Ovary (tissue), 9 donors: ENCODE results near the gene GPR183. TPM values are rescaled to one million over a fixed set of nuclear protein-coding genes. Genes with fewer than 3 reads are reported as not detected.

Experiments used
- DNase-seq, 5 donors: peaks; one replicate each; pipeline ENCODE4 v3.0.0-alpha.2; 2019 to 2020
- H3K27ac ChIP-seq, 2 donors: fragments of 200-600 bp; one replicate each; pipeline versions ENCODE4 v1.5.1 to v1.8.0; 2019 to 2022
- H3K27me3 ChIP-seq: fragments of 200-600 bp; one replicate; pipeline ENCODE4 v1.8.0; 2022
- H3K36me3 ChIP-seq: fragments of 200-600 bp; sonication (generic); one replicate; pipeline ENCODE4 v1.5.1; 2019
- H3K4me1 ChIP-seq: one replicate; pipeline ENCODE4 v1.8.1; 2013; ENCODE audit warnings: mild to moderate bottlenecking, moderate library complexity; ENCODE audit not compliant: insufficient read depth
- H3K4me3 ChIP-seq: fragments of 200-600 bp; sonication (generic); one replicate; pipeline ENCODE4 v1.5.1; 2017
- H3K9me3 ChIP-seq, 2 donors: fragments of 200-600 bp in 1 of 2; sonication (generic) in 1 of 2; one replicate each; pipeline versions ENCODE4 v1.5.1 to v1.8.1; 2013 to 2019; ENCODE audit warnings: mild to moderate bottlenecking in 1 of 2, moderate library complexity in 1 of 2
- CTCF ChIP-seq, 3 donors: fragments of 450-650 bp in 2 of 3; fragments of 200-600 bp in 1 of 3; IDR thresholded peaks; one replicate each; pipeline versions ENCODE4 v1.5.1 to v1.8.0; 2016 to 2022; ENCODE audit warnings: antibody characterized with exemption in 3 of 3, mild to moderate bottlenecking in 1 of 3
- EP300 ChIP-seq: sonication (generic); formaldehyde crosslinking; IDR thresholded peaks from one replicate; pipeline ENCODE4 v1.6.1; 2017; ENCODE audit warnings: antibody characterized with exemption
- POLR2A ChIP-seq: fragments of 450-650 bp; IDR thresholded peaks from one replicate; pipeline ENCODE4 v1.6.1; 2017; ENCODE audit warnings: antibody characterized with exemption, mild to moderate bottlenecking, moderate library complexity
- WGBS, 3 donors: extraction: QIAGEN DNeasy Blood & Tissue Kit in 1 of 3; methylation state at CpG; one replicate each; pipeline versions ENCODE4 v1.1.5 to v1.1.7; 2013 to 2017; 5-methylcytosine and 5-hydroxymethylcytosine counted together
- intact Hi-C, 4 donors: fragments of 100-400 bp; cut with DNase I; formaldehyde crosslinking; loops; one replicate each; pipeline versions ENCODE4 v1.11.0 to v1.15.1; 2022 to 2023
- polyA plus RNA-seq, 2 donors: library from polyadenylated mRNA; stranded (reverse); fragments of 200-250 nt in 1 of 2; fragments of 350-450 nt in 1 of 2; fragmentation: Illumina TruSeq in 1 of 2; extraction: RNeasy Lipid Tissue Mini Kit (QIAGEN cat#74804) in 1 of 2; gene quantifications; one replicate each; pipeline ENCODE4 v1.2.3, GENCODE V29; 2013 to 2014
- total RNA-seq, 7 donors: library from RNA; depleted of rRNA in 2 of 7; stranded (reverse); fragments of >200 nt in 2 of 7; fragmentation: NEBNext Ultra II Directional in 3 of 7; extraction: Animal tissue kit (Norgen Biotek cat#: 25700) in 3 of 7; gene quantifications; one replicate each; pipeline versions ENCODE4 v1.1.0 to v1.2.4, GENCODE V29; 2016 to 2023
- donor health status: DM: no; HTN: no; CAD: no; lungs with moderate emphysema.
- donor health status: DM: no; HTN: no; CAD: no.
- donor health status: Bipolar disorder and iron deficiency.
- donor health status: DM: yes; HTN: yes; CAD: no.
- donor health status: DM: no; HTN: no; CAD: no.
- donor health status: DM: yes; HTN: yes; CAD: no.

GPR183 gene
- total and polyA plus RNA-seq, 9 donors: 2.4 to 14.6 (median 5.5) TPM

- no peaks in the 10 kb centered on the region for H3K27me3 ChIP-seq
- DNase-seq: no peak
- H3K4me1 ChIP-seq: peaks cover 17% of the 10 kb centered on the region
- H3K36me3 ChIP-seq: no peaks in the 10 kb centered on the region
- H3K27ac ChIP-seq: peak overlapping the region in 1 of 2 donors; percentile 86
- WGBS, 3 donors: 96 to 98% (median 98%) methylated on average over 1 of the region's 1 CpG
- TF ChIP-seq EP300 (no peak), CTCF (IDR thresholded peaks at IDR 0.05) (no peak), POLR2A (no peak)
- no peaks in the 10 kb centered on the region for H3K9me3 ChIP-seq
- H3K4me3 ChIP-seq: no peak overlapping the region
- intact Hi-C loops: no loop called here
Measured at GRCh38 chr13:99313941-99314340, 6.7 kb upstream of the GPR183 start.

GRCh38 chr13:99313501-99313900 is 6.3 kb upstream of the GPR183 start:
- Histone ChIP-seq H3K4me1 (peaks cover 17% of the 10 kb centered on the region), H3K27me3 (no peaks in the 10 kb centered on the region), H3K36me3 (no peaks in the 10 kb centered on the region), H3K9me3 (no peaks in the 10 kb centered on the region), H3K4me3 (no peak overlapping the region), H3K27ac (peak overlapping the region; percentile 39 to 86)
- no peak for TF ChIP-seq POLR2A
- TF ChIP-seq CTCF (IDR thresholded peaks at IDR 0.05): no peak
- TF ChIP-seq EP300: no peak
- WGBS, 3 donors: 87 to 92% (median 88%) methylated on average over 3 of the region's 3 CpGs
- no peak for DNase-seq
- intact Hi-C loops: no loop called here

- peak overlapping the region; percentile 39 to 86 for H3K27ac ChIP-seq
- WGBS, 3 donors: 24 to 30% (median 29%) methylated on average over 7 of the region's 7 CpGs
- no peaks in the 10 kb centered on the region for H3K36me3 ChIP-seq
- H3K9me3 ChIP-seq: no peaks in the 10 kb centered on the region
- DNase-seq: peak; percentile 78 to 89 (median 86)
- TF ChIP-seq CTCF (IDR thresholded peaks at IDR 0.05): no peak
- peak; percentile 54 for TF ChIP-seq POLR2A
- TF ChIP-seq EP300: peak; percentile 62
- peaks cover 17% of the 10 kb centered on the region for H3K4me1 ChIP-seq
- H3K4me3 ChIP-seq: no peak overlapping the region
- H3K27me3 ChIP-seq: no peaks in the 10 kb centered on the region
- intact Hi-C loops: no loop called here
Measured at GRCh38 chr13:99312493-99312883, 5.3 kb upstream of the GPR183 start.

- H3K36me3 ChIP-seq: no peaks in the 10 kb centered on the region
- H3K9me3 ChIP-seq: no peaks in the 10 kb centered on the region
- 25 to 38% (median 33%) methylated on average over 10 of the region's 10 CpGs for WGBS, 3 donors
- peaks cover 16% of the 10 kb centered on the region for H3K4me1 ChIP-seq
- no peak overlapping the region for H3K4me3 ChIP-seq
- DNase-seq: peak; percentile 66 to 88 (median 82)
- intact Hi-C loops: no loop called here
- H3K27me3 ChIP-seq: no peaks in the 10 kb centered on the region
- peak overlapping the region; percentile 27 to 86 for H3K27ac ChIP-seq
- no peak for TF ChIP-seq CTCF (IDR thresholded peaks at IDR 0.05)
- no peak for TF ChIP-seq POLR2A
- TF ChIP-seq EP300: no peak
Measured at GRCh38 chr13:99311748-99312492, 4.7 kb upstream of the GPR183 start.
